ENCODE measurements around the gene TAOK3.
"Not testable (repeated sequence)": the region's sequence is repeated elsewhere in the genome, so short reads cannot be mapped to it uniquely, and the experiment has no call there.

TAOK3 gene

DNA sequence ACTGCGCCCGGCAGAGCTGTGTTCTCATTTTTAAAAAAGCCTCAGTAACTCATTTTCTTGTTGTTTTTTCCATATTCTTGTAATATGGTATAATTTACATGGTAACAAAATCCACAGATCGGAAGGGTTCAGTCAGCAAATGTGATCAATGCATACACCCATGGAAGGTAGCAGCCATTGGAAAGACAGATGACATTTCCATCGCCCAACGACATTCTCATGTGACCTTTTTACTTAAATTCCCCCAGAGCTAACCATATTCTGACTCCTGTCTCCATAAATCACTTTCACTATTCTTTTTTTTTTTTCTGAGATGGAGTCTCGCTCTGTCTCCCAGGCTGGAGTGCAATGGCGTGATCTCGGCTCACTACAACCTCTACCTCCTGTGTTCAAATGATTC lies 231.9 kb downstream of the TAOK3 start:
- DNase-seq (ENCODE audit: low spot score) = no peak

DNA sequence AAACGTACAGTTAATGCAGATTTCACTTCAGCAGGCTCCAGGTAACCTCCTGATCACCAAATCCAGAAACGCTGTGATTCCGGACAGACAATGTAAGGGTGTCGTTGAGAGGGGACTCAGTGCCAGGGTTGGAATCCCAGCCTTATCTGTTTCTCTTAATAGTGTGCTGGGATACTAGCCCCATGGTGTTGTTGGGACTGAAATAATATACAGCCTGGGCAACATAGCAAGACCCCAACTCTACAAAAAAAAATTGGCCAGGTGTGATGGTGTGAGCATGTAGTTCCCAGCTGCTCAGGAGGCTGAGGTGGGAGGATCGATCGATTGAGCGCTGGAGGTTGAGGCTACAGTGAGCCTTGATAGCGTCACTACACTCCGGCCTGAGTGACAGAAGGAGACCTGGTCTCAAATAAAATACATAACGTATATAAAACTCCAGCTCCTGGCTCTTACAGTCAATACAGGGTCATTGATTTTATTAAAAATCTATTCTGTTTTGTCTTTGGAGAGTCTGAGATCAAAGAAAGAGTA lies 235.5 kb downstream of the TAOK3 start:
- no peak for DNase-seq (ENCODE audit: low spot score)

GRCh38 chr12:118136559-118137003 lies 236.1 kb downstream of the TAOK3 start:
- peak; percentile 57 for DNase-seq (ENCODE audit: low spot score)

GRCh38 chr12:118135788-118136558 lies 236.7 kb downstream of the TAOK3 start, which contains the start of gene PEBP1:
TSS of gene PEBP1 (plus strand) at chr12:118136124. CDS start at chr12:118136210, 86 bp downstream.
- DNase-seq (ENCODE audit: low spot score) = peak; percentile 95

DNA sequence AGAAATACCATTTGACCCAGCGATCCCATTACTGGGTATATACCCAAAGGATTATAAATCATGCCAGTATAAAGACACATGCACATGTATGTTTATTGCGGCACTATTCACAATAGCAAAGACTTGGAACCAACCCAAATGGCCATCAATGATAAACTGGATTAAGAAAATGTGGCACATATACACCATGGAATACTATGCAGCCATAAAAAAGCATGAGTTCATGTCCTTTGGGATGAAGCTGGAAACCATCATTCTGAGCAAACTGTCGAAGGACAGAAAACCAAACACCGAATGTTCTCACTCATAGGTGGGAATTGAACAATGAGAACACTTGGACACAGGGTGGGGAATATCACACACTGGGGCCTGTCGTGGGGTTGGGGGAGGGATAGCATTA lies 243.3 kb downstream of the TAOK3 start:
- not testable (repeated sequence) for DNase-seq (ENCODE audit: low spot score)

DNA sequence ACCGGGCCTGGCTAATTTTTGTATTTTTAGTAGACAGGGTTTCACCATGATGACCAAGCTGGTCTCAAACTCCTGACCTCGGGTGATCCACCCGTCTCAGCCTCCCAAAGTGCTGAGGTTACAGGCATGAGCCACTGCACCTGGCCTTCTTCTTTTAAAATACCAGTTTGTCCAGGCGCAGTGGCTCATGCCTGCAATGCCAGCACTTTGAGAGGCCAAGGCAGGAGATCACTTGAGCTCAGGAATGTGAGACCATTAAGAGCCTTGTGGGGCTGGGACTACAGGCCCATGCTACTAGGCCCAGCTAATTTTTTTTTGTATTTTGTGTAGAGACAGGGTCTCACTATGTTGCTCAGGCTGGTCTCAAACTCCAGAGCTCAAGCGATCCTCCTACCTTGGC lies 244.8 kb downstream of the TAOK3 start:
- DNase-seq (ENCODE audit: low spot score) = no peak

GRCh38 chr12:118126119-118126757 lies 246.5 kb downstream of the TAOK3 start:
- no peak for DNase-seq (ENCODE audit: low spot score)

DNA sequence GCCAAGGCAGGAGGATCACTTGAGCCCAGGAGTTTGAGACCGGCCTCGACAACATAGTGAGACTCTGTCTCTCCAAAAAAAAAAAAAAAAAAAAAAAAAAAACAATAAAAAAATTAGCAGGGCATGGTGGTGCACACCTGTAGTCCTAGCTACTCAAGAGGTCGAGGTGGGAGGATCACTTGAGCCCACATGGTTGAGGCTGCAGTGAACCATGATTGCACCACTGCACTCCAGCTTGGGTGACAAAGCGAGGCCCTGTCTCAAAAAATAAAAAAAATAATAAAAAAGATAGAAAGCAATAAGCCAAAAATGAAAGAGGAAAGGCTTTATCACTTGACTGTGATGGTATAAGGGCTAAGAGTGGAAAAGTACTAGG lies 247.0 kb downstream of the TAOK3 start:
- DNase-seq (ENCODE audit: low spot score) = no peak

GRCh38 chr12:118124333-118124874 lies 248.3 kb downstream of the TAOK3 start:
- no peak for DNase-seq (ENCODE audit: low spot score)

DNA sequence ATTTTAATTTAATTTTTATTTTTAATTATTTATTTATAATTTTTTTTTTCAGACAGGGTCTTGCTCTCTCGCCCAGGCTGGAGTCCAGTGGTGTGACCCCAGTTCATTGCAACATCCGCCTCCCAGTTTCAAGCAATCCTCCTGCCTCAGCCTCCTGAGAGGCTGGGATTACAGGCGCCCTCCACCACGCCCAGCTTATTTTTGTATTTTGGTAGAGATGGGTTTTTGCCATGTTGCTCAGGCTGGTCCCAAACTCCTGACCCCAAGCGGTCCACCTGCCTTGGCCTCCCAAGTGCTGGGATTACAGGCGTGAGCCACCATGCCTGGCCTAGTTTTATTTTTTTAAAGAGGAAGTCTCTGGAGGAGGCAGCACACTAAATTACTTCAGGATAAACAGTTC lies 250.4 kb downstream of the TAOK3 start:
- DNase-seq (ENCODE audit: low spot score) = no peak

GRCh38 chr12:118120579-118121363 lies 251.9 kb downstream of the TAOK3 start:
- peak; percentile 78 for DNase-seq (ENCODE audit: low spot score)

DNA sequence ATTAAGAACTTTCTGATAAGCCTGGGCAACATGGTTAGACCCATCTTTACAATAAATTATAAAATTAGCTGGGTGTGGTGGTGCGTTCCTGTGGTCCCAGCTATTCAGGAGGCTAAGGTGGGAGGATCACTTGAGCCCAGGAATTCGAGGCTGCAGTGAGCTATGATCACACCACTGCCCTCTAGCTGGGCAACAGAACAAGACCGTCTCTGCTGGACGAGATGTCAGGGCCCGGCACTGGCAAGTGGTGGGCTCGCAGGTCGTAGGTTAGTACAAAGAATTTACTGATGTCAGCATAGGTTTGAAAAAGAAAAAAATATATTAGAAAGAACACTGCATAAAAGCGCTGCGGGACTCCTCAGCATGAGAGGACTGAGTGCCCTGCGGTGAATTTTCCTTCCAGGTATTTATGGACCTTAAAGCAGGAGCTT lies 253.2 kb downstream of the TAOK3 start:
- DNase-seq (ENCODE audit: low spot score) = no peak

- DNase-seq (ENCODE audit: low spot score) = no peak
Observed at GRCh38 chr12:118109088-118109487, 263.6 kb downstream of the TAOK3 start.

DNA sequence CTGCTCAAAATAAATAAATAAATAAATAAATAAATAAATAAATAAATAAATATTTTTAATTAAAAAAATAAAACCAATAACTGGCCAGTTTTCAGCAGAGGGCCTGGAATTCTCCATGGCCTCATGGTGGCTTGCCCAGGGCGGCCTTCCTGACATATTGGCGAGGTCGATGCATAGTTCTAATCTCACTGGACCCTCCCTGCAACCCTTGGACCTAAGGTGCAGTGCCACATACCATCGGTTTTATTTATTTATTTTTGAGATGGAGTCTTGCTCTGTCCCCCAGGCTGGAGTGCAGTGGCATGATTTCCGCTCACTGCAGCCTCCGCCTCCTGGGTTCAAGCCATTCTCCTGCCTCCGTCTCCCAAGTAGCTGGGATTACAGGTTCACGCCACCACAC lies 265.0 kb downstream of the TAOK3 start:
- DNase-seq (ENCODE audit: low spot score) = no peak

DNA sequence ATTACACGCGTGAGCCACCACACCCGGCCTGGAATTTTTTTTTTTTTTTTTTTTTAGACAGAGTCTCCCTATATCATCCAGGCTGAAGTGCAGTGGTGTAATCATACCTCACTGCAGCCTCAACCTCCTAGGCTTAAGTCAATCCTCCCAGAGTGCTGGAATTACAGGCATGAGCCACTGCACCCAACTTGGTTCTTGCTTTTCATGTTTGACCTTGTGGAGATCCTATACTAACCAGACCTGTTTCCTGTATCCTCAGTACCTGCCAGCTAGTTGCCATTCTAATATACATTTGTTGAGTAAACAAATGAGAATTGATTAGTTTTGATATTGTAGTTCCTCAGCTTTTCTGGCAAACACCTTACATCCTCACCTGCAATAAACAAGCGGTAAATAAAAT lies 265.7 kb downstream of the TAOK3 start:
- no peak for DNase-seq (ENCODE audit: low spot score)

DNA sequence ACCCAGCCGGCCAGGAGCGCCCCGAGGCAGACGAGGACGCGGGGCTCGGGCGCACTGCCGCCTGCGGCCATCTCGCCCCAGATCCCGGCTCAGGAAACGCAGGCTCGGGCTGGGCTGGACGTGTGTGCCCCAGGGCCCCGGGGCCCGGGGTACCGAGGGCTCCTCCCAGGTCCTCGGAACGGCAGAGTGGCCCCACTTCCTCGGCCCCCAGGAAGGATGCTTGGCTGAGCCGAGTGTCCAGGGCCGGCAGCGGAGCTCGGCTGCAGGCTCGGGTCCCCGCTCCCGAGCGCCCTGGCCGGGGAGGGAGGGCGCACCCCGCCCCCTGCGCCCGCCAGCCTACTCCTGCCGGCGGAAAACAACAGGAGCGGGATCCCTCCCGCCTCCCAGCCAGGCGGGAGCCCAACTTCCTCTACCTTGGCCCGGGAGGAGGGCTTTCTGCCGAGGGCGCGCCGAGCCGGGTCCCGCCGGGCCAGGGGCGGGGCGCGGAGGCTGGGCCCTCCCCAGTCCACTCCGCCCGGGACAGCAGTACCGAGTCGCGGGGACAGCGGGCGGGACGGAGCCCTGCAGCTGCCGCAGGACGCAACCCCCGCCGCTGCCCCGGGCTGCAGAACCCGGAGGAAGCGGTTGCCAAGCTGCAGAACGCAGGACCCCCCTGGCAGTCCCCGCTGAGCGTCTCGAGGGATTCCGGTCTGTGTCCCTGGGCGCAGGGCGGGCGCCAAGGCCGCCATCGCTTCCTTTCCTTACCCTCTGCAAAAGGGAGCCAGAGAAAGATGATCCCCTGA lies 268.9 kb downstream of the TAOK3 start, which contains the start of gene VSIG10:
Gene VSIG10 (minus strand): TSS at position 411 of the 782 bp plus-strand sequence. CDS start 340 bp downstream, at position 71.
- peak; percentile 37 for DNase-seq (ENCODE audit: low spot score)

- peak; percentile 8 for DNase-seq (ENCODE audit: low spot score)
Observed at GRCh38 chr12:118103201-118103600, 269.5 kb downstream of the TAOK3 start.

- DNase-seq (ENCODE audit: low spot score) = no peak
Observed at GRCh38 chr12:118102609-118103008, 270.1 kb downstream of the TAOK3 start.

DNA sequence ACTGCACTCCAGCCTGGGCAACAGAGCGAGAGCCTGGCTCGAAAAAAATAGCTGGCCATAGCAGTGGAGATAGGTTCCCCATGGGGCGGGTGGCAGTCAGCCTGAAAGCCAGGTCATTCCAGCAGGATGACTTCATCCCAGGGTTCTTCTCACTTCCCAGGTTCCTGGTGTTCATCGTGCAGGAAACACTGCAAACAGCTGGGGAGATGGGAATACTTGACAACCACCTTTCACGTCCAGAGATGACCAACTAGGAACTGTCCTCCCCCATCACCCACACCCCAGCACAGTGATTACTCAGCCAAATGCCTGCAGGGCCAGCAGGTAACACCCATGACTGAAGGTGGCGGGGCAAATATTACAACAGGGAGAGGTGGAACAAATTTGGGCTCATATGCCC lies 270.6 kb downstream of the TAOK3 start:
- no peak for DNase-seq (ENCODE audit: low spot score)

GRCh38 chr12:118101051-118101450 lies 271.7 kb downstream of the TAOK3 start:
- DNase-seq (ENCODE audit: low spot score) = no peak

Data from cerebellar cortex (tissue), 1 donor.